AG10803 (cell line): ENCODE measurements around the gene SIRT3.

Experiments used
- DNase-seq: peaks from one replicate; pipeline ENCODE4 v3.0.0; 2010; ENCODE audit warnings: low read depth
- H3K4me3 ChIP-seq: 2 replicates; pipeline ENCODE4 v1.5.1; 2011; ENCODE audit warnings: mild to moderate bottlenecking, low read length, control low read depth
- CTCF ChIP-seq: conservative IDR thresholded peaks from 2 replicates; pipeline ENCODE4 v1.5.1; 2011; ENCODE audit warnings: mild to moderate bottlenecking, low read length, control low read depth, inconsistent platforms

The SIRT3 gene

DNA sequence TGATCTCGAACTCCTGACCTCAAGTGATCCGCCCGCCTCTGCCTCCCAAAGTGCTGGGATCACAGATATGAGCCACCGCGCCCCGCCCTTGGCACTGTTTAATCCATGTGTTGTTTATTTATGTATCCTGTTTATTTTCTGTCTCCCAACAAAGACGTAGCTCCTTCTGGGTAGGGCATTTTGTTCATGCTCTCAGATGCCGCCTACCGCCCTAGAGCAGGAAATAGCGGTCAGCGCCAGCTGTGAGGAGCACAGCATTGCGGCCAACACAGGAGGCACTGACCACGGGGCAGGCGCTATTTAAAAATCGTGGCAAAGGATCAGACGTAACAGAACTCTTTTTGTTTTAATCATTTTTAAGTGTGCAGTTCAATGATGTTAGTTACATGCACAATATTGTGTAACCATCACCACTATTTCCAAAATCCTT lies 32.6 kb upstream of the SIRT3 start:
- H3K4me3 ChIP-seq: peak overlapping the region; percentile 30

GRCh38 chr11:267491-267994 lies 31.4 kb upstream of the SIRT3 start:
- DNase-seq: peak; percentile 28
- peak overlapping the region; percentile 33 for H3K4me3 ChIP-seq

More for the DNA sequence above, 32.6 kb upstream of the SIRT3 start:
- peak; percentile 88 for DNase-seq
- peak; percentile 46 for TF ChIP-seq CTCF

DNA sequence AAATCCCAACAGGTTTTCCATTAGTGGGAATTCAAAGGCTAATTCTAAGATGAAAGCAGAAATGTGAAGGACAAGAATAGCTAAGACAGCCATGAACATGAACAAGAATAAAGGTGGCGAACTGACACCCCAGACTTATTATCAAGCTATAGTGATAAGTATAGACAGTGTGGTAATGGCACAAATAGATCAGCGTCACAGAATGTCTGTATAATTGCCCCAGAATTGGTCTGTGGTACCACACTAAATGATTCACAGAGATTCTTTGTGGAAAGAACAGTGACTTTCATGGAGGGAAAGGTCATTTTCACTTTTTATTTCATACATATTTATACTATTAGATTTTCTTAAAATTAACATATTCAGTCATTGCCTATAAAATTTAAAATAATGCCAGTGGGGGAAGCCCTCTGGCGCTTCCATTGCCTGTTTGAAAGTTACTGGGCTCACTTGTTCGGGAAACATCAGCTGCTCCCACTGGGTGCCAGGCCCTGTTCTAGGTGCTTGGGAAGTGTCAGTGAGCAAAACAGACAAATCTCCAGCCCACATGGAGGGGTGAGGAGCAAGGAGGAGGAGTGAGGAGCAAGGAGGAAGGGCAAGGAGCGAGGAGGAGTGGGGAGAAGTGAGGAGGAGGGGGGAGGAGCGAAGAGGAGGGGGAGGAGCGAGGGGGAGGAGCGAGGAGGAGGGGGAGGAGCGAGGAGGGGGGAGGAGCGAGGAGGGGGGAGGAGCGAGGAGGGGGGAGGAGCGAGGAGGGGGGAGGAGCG lies 30.7 kb upstream of the SIRT3 start:
- no peak for TF ChIP-seq CTCF
- DNase-seq: no peak
- no peak overlapping the region for H3K4me3 ChIP-seq

More at GRCh38 chr11:267491-267994, 31.4 kb upstream of the SIRT3 start:
- TF ChIP-seq CTCF: no peak

- no peak for DNase-seq
- TF ChIP-seq CTCF: no peak
These were observed 25.5 kb upstream of the SIRT3 start for GRCh38 chr11:261624-262023.

GRCh38 chr11:259413-259812 lies 23.3 kb upstream of the SIRT3 start:
- H3K4me3 ChIP-seq: no peak overlapping the region
- DNase-seq: no peak
- TF ChIP-seq CTCF: no peak

More at GRCh38 chr11:261624-262023, 25.5 kb upstream of the SIRT3 start:
- H3K4me3 ChIP-seq: no peak overlapping the region

- DNase-seq: no peak
- no peak; the same call in 1 of the 2 replicates for TF ChIP-seq CTCF
- no peak overlapping the region for H3K4me3 ChIP-seq
These were observed 21.8 kb upstream of the SIRT3 start for GRCh38 chr11:257766-258493.
